Occipital lobe (tissue), 2 donors: ENCODE measurements around the gene DCTN3. TPM values are rescaled to one million over a fixed set of nuclear protein-coding genes. Genes with fewer than 3 reads are reported as not detected.
A peak's percentile ranks its signal among the peaks of the same experiment; 100 is the strongest.

Experiments
- DNase-seq: peaks from one replicate; lab custom pipeline; 2025; lab: John Stamatoyannopoulos, UW
- total RNA-seq: library from RNA; depleted of rRNA; stranded (reverse); fragments of >200 nt; gene quantifications from one replicate; pipeline ENCODE4 v1.2.3, GENCODE V29; 2014

The DCTN3 gene
- total RNA-seq: 108 TPM

DNA sequence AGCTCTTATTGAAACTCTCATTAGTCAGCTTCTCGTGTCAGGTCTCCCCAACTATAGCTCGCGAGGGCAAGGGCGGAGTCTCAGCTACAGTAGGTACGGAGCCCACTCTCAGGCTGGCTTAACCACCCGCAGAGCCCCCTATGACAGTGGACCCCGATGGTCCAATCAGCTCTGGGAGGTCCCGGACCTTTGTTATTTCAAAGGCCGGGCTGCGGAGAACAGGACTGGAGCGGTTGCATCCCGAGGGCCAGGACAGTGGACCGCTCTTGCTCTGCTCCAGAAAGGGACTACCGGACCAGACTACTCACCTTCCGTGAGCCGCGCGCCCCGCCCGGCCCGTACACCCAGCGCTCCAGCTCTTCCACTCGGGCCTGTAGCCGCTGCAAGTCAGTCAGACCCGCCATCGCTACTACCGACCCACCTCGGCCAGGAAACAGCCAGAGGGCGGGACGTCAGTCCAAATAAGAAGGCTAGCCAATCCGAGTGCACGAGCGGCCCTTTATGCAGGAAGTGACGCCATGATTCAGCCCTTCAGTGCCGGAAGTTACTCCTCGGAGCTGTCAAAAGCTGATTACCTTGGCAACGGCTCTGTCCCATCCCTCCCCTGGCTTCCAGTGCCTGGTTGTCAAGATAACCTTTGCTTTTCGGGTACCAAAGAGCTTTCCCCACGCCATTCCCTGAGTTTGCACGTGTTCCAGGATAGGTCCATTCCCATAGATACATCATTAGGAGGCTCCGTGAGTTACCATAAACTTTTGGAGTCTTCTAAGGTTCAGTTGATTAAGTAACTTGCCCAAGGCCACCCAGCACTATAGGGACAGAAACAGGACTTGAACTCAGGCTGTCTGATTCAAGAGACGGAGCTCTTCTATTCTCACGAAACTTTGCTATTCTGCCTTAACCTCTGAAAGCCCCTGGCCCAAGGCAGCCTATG, at the start of gene DCTN3:
Gene DCTN3 (minus strand): TSS at position 435 of the 934 bp plus-strand sequence. CDS start 31 bp downstream, at position 404.
- DNase-seq: peak; percentile 91

DNA sequence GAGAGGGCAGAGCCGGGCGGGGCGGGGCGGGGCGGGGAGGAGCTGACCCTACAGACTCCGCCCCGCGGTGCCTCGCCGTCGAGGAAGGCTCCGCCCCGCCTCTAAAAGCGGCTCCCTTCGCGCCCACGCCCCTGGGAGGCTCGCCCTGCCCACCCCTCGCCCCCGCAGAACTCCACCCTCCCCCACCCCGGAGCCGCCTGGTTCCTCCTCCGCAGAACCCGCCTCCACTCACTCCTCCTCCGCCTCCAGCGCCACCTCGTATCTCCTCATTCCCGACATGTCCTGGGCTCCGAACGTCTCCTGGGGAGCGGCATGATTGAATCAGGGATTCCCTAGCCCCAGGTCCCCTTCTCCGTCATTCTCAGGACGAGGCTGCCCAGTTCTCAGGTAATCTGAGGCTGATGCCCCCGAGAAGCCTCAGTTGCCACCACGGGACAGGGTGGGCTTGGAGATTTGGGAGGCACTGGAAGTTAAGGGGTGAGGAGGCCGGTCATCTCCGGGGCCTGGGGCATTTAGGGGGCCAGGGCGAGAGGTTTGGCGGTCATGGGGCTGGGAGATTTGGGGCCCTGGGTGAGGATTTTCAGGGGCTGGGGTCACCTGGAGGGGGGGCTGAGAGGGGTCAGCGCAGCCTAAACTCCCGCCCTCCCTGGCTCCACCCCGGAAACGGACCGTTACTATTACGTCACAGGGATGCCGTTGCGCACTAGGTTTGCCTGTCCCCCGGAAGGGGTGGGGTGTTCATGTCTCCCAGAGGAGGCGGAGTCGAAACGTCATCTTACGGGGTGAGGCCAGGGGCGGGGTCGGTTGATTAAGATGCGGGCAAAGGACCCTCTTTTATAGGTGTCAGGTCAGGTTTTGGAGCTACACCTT, 45.3 kb upstream of the DCTN3 start:
- DNase-seq: peak; percentile 93

DNA sequence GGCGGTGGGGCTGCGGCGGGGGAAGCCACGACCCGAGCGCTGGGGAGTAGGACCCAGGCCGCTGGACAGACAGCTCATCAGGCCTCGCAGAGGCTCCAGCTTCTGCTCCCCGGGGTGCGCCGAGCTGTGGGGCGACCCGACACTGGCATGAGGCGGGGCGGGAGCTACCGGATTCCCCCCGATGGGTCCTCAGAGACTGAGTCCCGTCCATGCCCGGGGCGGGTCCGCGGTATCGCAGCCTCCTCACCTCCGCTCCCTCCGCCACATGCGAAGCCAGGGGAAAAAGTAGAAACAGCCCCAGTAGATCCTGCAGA, 44.7 kb upstream of the DCTN3 start:
- no peak for DNase-seq

DNA sequence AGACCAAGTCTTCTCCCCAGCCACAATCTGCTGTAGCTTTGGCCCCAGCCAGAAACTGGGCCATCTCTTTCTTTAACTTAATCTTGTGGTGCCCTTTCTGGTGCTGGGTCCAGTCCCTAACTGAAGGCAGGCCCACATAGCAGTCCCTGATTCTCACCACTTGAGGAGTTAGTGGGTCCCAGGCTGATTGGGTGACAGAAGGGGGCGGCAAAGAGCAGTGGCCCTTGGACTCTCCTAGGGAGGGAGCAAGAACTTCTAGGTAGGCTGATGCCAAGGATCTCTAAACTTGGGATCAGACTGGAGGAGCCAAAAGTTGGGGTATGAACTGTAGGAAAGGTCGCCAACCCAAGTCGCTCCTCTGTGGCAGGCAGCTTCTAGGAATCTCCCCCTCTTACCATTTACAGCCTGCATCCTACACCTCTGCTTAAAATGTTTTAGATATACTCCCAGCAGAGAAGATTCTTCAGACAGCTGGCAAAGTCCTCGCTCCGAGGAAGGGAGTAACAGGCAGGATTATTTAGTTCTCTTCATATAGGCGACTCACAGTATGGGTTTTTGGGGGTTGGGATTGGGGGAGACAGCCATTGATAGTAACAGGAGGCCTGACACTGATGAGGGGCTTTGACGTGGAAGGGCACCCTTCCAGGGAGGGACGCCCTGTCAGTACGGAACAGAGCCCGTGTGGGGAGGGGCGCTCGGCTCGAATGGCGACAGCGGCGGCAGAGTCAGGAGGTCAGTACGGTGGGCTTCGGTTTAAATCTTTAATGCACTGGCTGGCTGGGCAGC, 44.2 kb upstream of the DCTN3 start:
- DNase-seq: peak; percentile 62

DNA sequence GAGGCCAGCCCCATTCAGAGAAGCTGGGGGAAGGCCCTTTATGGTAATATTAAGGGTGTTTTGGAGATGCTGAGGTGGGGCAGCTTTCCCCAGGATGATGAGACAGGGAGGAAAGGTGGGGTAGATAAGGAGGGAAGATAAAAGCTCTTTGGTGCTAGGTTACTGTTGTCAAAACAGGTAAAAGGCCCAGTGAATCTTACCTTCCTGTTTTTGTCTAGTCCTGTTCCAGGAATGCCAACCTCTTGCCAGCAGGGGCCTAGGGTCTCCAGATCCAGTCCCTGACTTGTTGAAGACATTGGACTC, 43.0 kb upstream of the DCTN3 start:
- DNase-seq: no peak

DNA sequence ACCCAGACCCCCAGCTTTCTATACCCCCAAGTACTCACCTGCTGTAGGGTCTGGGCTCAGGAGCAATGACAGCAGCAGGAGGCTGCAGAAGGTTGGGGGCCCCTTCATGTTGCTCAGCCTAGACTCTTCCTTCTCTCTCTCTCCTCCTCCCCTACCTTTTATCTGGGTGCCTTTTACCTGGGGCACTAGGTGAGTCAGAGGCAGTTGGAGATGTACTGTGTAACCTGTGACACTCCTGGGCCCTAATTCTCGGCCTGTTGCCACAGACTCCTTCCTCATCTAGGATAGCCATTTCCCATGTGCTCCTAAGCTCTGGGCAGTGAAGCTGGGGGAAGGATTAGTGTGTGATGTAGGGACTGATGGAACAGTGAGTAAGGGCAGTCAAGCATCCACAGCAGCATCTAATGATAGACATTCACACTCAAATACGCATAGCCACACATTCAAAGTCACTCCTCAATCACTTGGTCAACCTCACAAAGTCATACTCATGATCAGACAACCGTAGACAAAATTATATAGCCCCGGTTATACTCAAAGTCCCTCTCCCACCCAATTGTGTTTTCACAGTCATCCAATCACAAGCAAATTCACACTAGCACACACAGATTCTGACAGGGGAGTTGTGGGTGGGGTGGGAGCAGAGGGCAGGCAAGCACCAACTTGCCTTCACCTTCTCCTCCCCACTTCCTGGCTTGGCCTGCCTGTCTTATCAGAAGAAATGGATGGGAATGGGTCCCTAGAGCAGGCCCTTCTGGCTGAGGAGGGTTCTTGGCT, 42.4 kb upstream of the DCTN3 start, which contains the start of gene CCL27:
Gene CCL27 (minus strand): TSS at position 132 of the 777 bp plus-strand sequence. CDS start 24 bp downstream, at position 108.
- DNase-seq: no peak

DNA sequence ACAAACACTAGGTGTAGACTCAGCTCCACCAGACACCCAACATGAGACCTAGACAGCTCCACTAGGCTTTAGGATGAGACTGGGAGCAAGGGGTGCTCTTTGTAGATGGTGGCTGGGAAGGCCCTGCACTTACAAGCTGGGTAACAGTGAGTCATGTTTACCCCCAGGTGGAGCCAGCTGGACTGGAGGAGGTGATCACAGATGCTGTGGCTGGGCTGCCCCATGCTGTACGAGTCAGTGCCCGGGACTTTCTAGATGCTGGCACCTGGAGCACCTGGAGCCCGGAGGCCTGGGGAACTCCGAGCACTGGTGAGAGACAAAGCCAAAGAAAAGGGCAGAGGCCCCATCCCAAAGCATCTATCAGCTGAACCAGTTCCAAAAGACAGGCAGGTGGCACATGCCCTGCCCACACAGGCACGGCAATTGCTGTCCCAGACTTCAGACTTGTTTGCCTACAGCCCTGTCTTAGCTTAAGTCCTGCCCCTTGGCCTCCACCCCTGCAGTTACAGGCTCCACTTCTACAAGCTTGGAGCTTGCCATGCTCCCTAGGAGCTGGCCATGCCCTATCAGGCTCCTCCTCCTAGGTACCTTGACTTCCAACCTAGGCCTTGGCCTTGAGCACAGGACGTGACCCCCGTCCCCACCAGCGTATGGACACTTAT, 39.4 kb upstream of the DCTN3 start:
- no peak for DNase-seq

DNA sequence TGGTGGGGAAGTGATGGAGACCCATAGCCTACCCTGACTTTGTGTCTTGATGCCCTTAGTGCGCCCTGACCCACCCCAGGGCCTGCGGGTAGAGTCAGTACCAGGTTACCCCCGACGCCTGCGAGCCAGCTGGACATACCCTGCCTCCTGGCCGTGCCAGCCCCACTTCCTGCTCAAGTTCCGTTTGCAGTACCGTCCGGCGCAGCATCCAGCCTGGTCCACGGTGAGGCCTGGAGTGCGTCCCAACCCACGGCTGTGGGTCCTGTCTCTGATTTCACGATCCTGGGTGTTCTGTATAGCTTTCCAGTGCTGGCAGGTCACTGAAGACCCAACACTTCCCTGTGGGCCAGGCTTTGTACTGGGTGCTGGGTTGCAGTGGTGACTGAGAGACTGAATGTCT, 38.2 kb upstream of the DCTN3 start:
- no peak for DNase-seq

DNA sequence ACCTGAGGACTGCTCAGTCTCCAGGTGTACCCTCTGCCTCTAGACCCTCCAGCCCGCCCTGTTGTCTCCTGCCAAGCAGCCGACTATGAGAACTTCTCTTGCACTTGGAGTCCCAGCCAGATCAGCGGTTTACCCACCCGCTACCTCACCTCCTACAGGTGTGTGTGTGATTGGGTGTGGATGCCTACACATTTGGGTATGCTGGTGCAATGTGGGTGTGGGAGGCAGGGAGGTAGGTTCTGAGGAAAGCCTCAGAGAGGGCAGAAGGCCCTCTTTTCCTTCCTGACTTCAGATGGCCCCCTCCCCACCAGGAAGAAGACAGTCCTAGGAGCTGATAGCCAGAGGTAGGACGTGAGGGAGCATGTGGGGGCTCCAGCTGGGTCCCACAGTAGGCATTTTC, 36.7 kb upstream of the DCTN3 start:
- no peak for DNase-seq

DNA sequence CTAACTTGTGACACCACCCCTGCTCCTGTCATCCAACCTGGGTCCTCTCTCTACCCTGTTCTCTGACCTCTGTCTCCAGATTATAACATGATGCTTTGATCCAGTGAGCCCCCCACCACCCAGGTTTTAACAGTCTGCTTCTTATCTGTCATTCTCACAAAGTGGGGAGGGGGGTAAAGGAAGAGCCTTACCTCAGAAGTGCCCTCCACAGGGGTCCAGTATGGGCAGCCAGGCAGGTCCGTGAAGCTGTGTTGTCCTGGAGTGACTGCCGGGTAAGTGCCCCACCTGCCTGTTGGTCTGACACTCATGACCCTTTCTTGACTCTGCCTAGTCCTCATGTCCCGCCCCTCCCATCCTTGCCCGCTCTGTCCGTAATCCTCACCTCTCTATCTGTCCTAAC, 35.1 kb upstream of the DCTN3 start:
- DNase-seq: no peak

DNA sequence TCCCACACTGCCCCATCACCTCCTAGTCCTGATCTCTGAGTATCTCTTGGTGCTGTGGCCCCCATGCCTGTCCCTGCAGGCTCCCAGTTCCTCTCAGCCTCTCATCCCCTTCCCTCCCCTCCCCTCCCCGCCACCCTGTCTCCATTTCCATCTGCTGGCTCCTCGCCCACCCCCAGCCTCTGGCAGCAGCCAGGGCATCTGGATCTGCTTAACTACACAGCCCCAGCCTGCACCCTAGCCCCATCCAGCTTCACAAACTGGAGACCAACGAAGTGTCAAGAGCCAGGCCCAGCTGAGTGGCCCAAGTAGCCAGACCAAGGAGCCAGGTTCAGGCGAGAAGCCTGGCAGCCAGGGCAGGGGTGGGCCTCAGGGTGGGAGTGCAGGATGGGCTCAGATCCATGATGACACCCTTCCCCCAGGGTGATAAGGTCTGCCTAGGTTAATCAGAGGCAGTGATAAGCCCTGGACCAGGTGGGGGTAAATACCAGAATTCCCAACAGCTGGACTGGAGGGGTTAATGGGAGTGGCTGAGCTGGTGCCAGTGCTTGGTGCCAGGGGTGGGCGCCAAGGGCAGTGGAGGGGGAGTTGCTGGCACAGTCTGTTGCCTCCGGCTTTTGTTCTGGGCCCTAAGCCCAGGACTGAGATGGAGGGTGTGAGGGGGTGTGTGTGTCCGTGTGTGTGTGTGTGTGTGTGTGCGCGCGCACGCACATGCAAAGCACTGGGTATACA, 34.2 kb upstream of the DCTN3 start:
- DNase-seq: peak; percentile 66

DNA sequence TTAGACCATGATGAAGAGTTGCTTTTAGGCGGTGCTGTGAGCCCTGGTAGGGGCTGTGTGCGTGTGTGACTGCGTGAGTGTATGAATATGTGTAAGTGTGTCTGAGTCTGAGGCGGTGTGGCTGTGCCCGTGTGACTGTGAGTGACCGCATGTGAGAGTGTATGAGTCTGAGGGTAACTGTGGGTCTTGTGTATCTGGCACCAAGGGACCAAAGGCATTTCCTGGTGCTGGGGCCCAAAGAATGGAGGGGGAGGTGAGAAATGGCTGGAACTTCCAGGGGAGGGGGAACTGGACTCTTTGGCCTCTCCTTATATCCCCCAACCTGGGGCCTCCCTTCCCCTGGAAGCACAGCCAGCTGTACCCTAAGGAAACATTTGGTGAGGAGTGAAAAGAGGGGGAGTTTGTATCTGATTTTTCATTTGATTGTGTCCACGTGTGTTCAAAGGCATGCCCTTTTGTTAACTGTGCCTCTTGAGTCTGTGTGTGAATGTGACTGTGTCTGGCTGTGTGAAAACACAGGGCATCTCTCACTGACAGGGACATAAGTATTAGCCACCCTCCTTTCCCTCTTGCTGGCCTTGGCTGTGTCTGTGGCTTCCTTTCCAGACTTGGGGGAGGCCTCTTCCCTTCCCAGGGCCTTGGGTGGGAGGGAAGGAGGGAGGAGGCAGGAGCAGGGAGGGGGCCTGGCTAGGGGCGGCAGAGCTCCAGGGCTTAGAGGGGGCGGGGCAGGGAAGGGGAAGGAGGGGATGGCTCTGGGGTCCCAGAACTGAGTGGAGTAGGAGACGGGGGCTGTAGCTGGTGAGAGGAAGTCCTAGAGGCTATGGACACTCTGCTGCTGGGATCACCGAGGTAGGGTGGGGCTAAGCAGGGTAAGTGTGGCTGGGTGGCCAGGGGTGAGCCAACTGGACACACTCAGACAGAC, 33.1 kb upstream of the DCTN3 start:
- no peak for DNase-seq

DNA sequence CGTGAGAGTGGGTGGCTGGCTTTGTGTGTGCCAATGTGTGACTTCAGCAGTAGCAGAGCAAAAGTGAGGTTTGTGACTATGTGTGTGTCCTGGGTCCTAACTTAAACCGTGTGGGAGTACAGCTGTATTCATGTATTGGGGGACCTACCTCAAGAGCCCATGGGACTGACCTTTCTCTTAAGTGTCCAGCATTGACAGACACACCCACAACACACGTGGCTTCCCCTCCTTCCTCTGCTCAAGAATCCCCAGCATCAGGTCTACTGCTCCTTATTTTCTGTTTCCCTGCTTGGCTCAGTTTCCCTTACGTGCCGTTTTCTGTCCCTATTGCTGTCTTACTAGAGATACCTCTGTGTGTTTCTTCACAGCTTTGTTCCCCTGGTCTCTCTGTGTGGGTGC, 32.3 kb upstream of the DCTN3 start:
- no peak for DNase-seq

DNA sequence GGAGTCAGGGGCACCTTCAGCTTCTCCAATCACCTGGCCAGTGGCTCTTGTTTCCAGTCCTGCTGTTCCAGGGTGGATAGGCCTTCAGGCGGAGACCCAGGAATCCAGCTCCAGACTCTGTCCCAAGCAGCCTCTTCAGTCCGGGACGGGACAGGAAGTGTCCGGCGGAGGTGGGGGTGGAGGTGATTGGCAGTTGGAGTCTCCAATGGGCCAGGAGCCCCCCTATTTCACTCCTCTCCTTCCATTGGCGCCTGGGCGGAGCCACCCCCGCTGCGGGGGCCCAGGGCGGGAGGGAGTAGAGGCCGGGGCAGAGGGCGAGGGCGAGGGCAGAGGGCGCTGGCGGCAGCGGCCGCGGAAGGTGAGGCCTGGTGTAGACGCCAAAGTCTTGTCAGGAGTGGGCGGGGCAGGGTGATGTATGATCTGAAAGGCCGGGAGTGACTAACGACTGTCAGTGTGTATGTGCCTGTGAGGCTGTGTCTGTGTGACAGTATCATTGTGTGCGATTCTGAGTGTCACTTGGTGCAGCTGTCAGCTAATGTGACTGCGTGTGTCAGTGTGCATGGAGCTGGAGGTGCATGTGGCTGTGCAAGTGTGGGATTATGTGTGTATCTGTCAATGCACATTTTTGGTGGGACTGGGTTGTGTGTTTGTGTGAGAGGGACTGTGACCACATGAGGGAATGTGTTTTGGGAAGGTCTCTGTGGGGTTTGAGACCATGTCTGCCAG, 31.7 kb upstream of the DCTN3 start, which contains the start of gene IL11RA:
Gene IL11RA (plus strand): TSS at position 310 of the 726 bp plus-strand sequence. CDS start 3,033 bp downstream, outside the sequence.
- DNase-seq: peak; percentile 76

DNA sequence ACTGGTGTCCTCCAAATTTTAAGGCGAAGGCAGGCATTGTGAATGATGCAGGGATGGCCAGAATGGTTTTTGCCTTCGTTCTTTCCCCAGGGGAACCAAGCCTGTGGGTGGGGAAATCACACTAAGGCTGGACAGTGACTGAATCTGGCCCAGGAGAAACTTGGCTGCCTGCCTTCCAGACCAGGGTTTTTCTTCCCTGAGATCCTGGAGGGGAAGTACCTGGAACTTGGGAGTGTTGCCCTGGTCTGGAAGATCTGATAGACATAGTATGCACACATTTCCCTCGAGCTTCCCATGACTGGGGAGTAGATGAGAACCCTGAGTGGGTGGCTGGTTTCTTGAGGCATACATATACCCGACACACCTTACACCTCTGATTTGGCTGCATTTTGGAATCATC, 31.0 kb upstream of the DCTN3 start:
- no peak for DNase-seq

DNA sequence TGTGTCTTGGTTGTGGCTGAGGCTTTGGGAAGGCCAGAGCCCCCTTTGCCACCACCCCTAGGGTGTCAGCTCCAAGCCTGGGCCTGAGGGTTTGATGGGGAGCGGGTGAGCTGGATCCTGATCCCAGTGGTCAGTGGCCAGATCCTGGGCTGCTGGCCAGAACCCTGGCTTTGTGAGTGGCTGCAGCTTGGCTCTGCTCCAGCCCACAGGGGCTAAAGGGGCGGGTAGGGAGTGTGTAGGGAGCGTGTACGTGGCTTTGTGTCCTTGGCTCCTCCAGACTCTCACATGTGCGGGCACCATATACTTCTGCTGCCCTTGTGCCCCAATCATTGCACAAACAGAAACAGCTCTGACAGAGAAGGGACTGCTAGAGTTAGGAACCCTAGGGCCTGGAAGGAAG, 30.5 kb upstream of the DCTN3 start:
- no peak for DNase-seq

DNA sequence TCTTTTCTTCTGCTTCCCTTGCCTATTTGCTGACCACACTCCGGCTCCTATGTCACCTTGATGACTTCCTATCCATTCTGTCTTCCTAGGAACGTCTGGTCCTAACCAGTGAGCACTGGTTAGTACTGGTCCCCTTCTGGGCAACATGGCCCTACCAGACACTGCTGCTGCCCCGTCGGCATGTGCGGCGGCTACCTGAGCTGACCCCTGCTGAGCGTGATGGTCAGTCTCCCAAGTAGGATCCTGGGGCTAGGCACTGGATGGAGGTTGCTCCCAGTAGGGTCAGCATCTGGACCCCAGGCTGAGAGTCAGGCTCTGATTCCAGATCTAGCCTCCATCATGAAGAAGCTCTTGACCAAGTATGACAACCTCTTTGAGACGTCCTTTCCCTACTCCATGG, 28.4 kb upstream of the DCTN3 start:
- no peak for DNase-seq

DNA sequence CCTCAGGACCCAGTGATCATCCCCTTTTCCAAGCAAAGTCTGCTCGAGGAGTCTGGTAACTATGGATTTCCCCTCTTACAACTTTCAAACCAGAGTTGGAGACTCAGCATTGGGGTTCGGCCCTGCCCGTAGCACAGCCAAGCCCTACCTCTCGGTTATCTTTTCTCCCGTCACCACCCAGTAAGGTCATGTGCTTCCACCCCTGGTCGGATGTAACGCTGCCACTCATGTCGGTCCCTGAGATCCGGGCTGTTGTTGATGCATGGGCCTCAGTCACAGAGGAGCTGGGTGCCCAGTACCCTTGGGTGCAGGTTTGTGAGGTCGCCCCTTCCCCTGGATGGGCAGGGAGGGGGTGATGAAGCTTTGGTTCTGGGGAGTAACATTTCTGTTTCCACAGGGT, 27.4 kb upstream of the DCTN3 start:
- DNase-seq: no peak
